ENCODE measurements around the gene FOS. TPM values are rescaled to one million over a fixed set of nuclear protein-coding genes. Genes with fewer than 3 reads are reported as not detected.

The FOS gene
- total RNA-seq, 4 donors from 2014 or later: 77.0 to 526 (median 215) TPM

GRCh38 chr14:75307700-75308379 is 29.2 kb downstream of the FOS start:
- TF ChIP-seq, protein P1, sequence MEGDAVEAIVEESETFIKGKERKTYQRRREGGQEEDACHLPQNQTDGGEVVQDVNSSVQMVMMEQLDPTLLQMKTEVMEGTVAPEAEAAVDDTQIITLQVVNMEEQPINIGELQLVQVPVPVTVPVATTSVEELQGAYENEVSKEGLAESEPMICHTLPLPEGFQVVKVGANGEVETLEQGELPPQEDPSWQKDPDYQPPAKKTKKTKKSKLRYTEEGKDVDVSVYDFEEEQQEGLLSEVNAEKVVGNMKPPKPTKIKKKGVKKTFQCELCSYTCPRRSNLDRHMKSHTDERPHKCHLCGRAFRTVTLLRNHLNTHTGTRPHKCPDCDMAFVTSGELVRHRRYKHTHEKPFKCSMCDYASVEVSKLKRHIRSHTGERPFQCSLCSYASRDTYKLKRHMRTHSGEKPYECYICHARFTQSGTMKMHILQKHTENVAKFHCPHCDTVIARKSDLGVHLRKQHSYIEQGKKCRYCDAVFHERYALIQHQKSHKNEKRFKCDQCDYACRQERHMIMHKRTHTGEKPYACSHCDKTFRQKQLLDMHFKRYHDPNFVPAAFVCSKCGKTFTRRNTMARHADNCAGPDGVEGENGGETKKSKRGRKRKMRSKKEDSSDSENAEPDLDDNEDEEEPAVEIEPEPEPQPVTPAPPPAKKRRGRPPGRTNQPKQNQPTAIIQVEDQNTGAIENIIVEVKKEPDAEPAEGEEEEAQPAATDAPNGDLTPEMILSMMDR (IDR thresholded peaks at IDR 0.05; ENCODE audit: low read depth): no peak

DNA sequence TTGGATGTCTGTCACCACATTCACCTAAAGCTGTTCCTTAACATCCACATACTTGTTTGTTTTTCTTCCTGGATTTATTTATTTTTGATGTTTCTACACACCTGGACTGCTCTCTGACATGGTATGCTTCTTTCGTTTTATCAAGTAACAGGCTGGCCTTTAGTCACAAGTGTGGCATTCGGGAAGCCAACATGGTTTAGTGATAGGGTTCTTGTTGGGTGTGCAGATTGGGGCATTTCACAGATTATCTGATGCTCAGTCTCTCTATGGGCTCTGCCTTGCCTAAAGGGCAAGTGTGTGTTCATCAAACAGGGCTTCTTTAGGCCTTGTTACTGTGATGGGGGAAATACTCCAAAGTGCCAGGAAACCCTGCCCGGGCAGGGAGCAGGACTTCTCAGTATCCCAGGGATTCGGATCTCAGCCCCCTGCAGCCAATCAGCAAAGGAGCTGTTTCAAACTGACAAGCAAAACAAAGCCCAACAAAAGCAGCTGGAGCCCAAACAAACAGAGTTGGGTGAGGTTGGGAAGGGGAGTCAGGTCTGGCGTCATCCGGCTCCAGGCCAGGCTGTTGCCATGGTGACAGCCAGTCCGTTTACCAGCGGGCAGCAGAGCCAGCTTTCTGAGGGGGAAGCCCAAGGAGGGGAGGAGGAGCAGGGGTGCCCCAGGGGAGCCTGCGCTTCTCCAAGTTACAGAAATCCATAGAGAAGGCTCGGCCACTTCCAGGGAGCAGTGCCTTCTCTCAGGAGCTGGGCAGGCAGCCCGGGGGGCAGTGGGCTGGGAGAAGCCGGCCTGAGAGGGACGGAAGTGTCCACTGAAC is 31.9 kb downstream of the FOS start:
- TF ChIP-seq, protein P1 (IDR thresholded peaks at IDR 0.05; ENCODE audit: low read depth): no peak

DNA sequence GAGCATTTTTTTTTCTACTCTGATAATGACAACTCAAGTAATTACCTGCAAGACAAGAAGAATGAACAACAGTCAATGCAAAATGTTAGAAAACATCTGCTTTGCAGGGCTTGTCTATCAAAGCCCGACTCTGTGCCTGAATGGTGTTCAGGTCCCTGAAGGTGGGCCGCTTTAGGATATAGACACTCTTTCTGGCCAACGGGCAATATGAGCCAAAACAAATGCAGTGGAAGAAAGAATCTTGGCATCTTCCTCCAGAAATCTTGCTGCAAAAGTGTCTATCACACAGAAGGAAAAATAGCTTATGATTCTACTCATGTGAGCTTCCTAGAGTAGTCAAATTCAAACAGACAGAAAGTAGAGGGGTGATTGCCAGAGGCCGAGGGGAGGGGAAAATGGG is 32.7 kb downstream of the FOS start:
- TF ChIP-seq, protein P1 (IDR thresholded peaks at IDR 0.05; ENCODE audit: low read depth): no peak

GRCh38 chr14:75312341-75312740 is 33.7 kb downstream of the FOS start:
- TF ChIP-seq, protein P1 (IDR thresholded peaks at IDR 0.05; ENCODE audit: low read depth): no peak

DNA sequence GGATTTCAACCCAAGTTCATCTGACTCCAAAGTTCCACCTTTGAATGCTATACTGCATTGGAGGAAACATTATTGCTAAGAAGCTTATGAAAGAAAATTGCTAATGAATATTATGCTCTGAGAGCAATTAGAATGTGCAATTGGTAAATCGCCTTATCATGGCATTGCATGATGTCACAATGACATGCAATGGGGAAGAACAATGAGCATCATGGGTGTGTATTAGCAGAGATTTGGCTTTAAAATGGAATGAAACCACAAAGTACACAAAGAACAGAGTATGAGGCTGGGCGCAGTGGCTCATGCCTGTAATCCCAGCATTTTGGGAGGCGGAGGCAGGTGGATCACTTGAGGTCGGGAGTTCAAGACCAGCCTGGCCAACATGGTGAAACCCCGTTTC is 34.7 kb downstream of the FOS start:
- TF ChIP-seq, protein P1 (IDR thresholded peaks at IDR 0.05; ENCODE audit: low read depth): no peak

GRCh38 chr14:75315144-75315543 is 36.5 kb downstream of the FOS start:
- TF ChIP-seq, protein P1 (IDR thresholded peaks at IDR 0.05; ENCODE audit: low read depth): no peak

DNA sequence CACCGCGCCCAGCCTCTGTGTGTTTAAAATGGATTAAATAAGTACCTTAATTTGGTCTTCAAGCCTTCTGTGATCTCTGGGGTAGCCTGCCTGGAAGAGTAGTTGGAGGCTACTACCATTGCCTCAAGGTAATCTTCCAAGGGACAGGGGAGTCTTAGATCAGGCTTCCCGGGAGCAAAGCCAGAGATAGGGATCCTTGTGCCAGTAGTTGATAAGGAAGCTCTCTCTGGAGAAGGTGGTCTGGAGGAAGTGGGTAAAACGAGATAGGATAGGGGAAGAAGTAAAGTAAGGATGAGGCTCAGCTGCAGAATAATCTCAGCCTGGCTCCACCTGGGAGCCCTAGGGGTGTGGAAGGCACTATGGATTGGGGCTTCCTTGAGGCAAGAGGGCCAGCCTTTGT is 38.5 kb downstream of the FOS start:
- TF ChIP-seq, protein P1 (IDR thresholded peaks at IDR 0.05; ENCODE audit: low read depth): no peak
